Mucosa of gallbladder (tissue), 1 donor: ENCODE measurements around the gene PRPF18. TPM values are rescaled to one million over a fixed set of nuclear protein-coding genes. Genes with fewer than 3 reads are reported as not detected.

Experiments
- DNase-seq: peaks from one replicate; pipeline ENCODE4 v3.0.0-alpha.2; 2020; ENCODE audit warnings: low spot score
- total RNA-seq: library from RNA; stranded (reverse); gene quantifications from one replicate; pipeline ENCODE4 v1.2.1, GENCODE V29; 2021
- donor health status: DM: no; HTN: no; CAD: no.

Gene PRPF18
- total RNA-seq, 1 donor from 2014 or later, result 18.6 TPM

GRCh38 chr10:13637894-13638293, 51.1 kb downstream of the PRPF18 start:
- DNase-seq, result no peak

- no peak for DNase-seq
Observed at GRCh38 chr10:13642293-13642692, 55.5 kb downstream of the PRPF18 start.

GRCh38 chr10:13643016-13643415, 56.3 kb downstream of the PRPF18 start:
- DNase-seq, result no peak

- no peak for DNase-seq
Observed at GRCh38 chr10:13644866-13645265, 58.1 kb downstream of the PRPF18 start.

- no peak for DNase-seq
Observed at GRCh38 chr10:13648425-13648824, 61.7 kb downstream of the PRPF18 start.

GRCh38 chr10:13649844-13650520, 63.2 kb downstream of the PRPF18 start:
- DNase-seq, result no peak

- DNase-seq, result no peak
Observed at GRCh38 chr10:13650961-13651360, 64.2 kb downstream of the PRPF18 start.

GRCh38 chr10:13651969-13652720, 65.4 kb downstream of the PRPF18 start:
- DNase-seq, result no peak

GRCh38 chr10:13652860-13653259, 66.1 kb downstream of the PRPF18 start:
- no peak for DNase-seq

GRCh38 chr10:13654118-13654830, 67.5 kb downstream of the PRPF18 start:
- DNase-seq, result no peak

- DNase-seq, result no peak
Observed at GRCh38 chr10:13654846-13655245, 68.1 kb downstream of the PRPF18 start.

GRCh38 chr10:13656337-13657100, 69.8 kb downstream of the PRPF18 start:
- DNase-seq, result no peak

- DNase-seq, result no peak
Observed at GRCh38 chr10:13657101-13657680, 70.4 kb downstream of the PRPF18 start.

- DNase-seq, result no peak
Observed at GRCh38 chr10:13658264-13658663, 71.5 kb downstream of the PRPF18 start.

GRCh38 chr10:13658871-13659685, 72.3 kb downstream of the PRPF18 start:
- DNase-seq, result no peak

GRCh38 chr10:13659887-13660550, 73.3 kb downstream of the PRPF18 start:
- DNase-seq, result peak; percentile 47

- DNase-seq, result no peak
Observed at GRCh38 chr10:13660551-13660920, 73.8 kb downstream of the PRPF18 start.

- no peak for DNase-seq
Observed at GRCh38 chr10:13661256-13661655, 74.5 kb downstream of the PRPF18 start.

GRCh38 chr10:13665516-13666262, 78.9 kb downstream of the PRPF18 start:
- DNase-seq, result no peak
